Stimulated activated CD4-positive, alpha-beta T cell treated with anti-CD3 and anti-CD28 coated beads, Interleukin-12 subunit alpha, Interleukin-12 subunit beta, amount 100 ng/mL, for 4 hours (primary cell): ENCODE measurements around the gene RHOBTB1.
"Not testable (repeated sequence)": the region's sequence is repeated elsewhere in the genome, so short reads cannot be mapped to it uniquely, and the experiment has no call there.

Source experiments
- DNase-seq: peaks from one replicate; pipeline ENCODE4 v3.0.0-alpha.2; 2020

Gene RHOBTB1

GRCh38 chr10:60856405-60856804, 87.6 kb downstream of the RHOBTB1 start:
- no peak for DNase-seq

GRCh38 chr10:60853637-60854036, 90.3 kb downstream of the RHOBTB1 start:
- no peak for DNase-seq

GRCh38 chr10:60853107-60853506, 90.9 kb downstream of the RHOBTB1 start:
- no peak for DNase-seq

GRCh38 chr10:60849740-60850139, 94.2 kb downstream of the RHOBTB1 start:
- no peak for DNase-seq

GRCh38 chr10:60849217-60849616, 94.8 kb downstream of the RHOBTB1 start:
- no peak for DNase-seq

GRCh38 chr10:60848680-60849079, 95.3 kb downstream of the RHOBTB1 start:
- no peak for DNase-seq

GRCh38 chr10:60848126-60848525, 95.9 kb downstream of the RHOBTB1 start:
- DNase-seq, result no peak

- no peak for DNase-seq
These were observed 97.8 kb downstream of the RHOBTB1 start for GRCh38 chr10:60846173-60846572.

- DNase-seq, result no peak
These were observed 98.9 kb downstream of the RHOBTB1 start for GRCh38 chr10:60845038-60845437.

- DNase-seq, result no peak
These were observed 101.3 kb downstream of the RHOBTB1 start for GRCh38 chr10:60842694-60843093.

- not testable (repeated sequence) for DNase-seq
These were observed 102.8 kb downstream of the RHOBTB1 start for GRCh38 chr10:60841227-60841626.

- DNase-seq, result no peak
These were observed 108.9 kb downstream of the RHOBTB1 start for GRCh38 chr10:60835049-60835448.

- DNase-seq, result no peak
These were observed 109.6 kb downstream of the RHOBTB1 start for GRCh38 chr10:60834401-60834800.

- not testable (repeated sequence) for DNase-seq
These were observed 111.8 kb downstream of the RHOBTB1 start for GRCh38 chr10:60832136-60832535.

GRCh38 chr10:60828489-60828852, 115.5 kb downstream of the RHOBTB1 start:
- DNase-seq, result no peak

- no peak for DNase-seq
These were observed 116.0 kb downstream of the RHOBTB1 start for GRCh38 chr10:60827791-60828488.

GRCh38 chr10:60825520-60825919, 118.5 kb downstream of the RHOBTB1 start:
- DNase-seq, result no peak

- no peak for DNase-seq
These were observed 120.7 kb downstream of the RHOBTB1 start for GRCh38 chr10:60823324-60823723.

- DNase-seq, result no peak
These were observed 121.2 kb downstream of the RHOBTB1 start for GRCh38 chr10:60822809-60823208.

GRCh38 chr10:60821656-60822055, 122.3 kb downstream of the RHOBTB1 start:
- no peak for DNase-seq

- no peak for DNase-seq
These were observed 123.8 kb downstream of the RHOBTB1 start for GRCh38 chr10:60820093-60820754.
